Measurements from ENCODE around the gene TPBG. TPM values are rescaled to one million over a fixed set of nuclear protein-coding genes. Genes with fewer than 3 reads are reported as not detected.

The TPBG gene
- total and polyA plus RNA-seq, 2 donors from 2014 or later: 5.8 to 30.8 TPM

DNA sequence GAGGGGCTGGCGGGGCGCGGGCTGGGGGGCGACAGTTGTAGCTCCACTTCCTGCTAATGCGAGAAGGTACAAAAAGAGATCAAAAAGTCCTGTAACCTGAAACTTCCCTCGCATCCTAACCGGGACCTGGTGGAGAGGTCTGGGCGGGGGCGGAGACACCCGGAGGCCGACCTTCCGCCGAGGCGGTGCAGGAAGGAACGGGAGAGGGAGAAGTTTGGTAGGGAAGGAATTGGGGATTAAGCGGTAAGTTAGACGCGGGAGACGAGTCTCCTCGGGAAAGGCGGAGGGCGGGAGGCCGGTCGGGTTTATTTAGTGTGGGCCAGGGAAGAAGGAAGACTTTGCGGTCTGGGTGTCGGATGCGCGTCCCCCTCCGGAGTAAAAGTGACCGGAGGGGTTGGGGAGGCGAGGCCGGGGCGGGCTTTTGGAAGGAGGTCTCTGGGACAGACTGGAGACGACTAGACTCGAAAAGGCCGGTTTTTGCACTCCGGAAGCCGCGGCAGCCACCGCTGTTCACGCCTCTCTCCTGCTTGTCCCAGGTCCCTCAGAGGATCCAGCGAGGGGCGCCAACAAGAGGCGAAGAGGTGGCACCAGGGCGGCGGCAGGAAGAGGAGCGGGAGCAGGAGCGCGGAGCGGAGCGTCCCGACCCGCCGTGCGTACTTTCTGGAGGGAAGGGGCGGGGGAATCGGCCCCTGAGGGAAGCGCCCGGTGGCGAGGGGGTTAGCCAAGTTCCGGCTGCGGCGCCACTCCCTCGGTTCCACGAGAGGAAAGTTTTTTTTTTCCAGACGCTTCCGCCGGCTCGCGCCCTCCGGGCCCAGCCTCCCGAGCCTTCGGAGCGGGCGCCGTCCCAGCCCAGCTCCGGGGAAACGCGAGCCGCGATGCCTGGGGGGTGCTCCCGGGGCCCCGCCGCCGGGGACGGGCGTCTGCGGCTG lies 734 bp downstream of the TPBG start:
- TF ChIP-seq, protein P1, sequence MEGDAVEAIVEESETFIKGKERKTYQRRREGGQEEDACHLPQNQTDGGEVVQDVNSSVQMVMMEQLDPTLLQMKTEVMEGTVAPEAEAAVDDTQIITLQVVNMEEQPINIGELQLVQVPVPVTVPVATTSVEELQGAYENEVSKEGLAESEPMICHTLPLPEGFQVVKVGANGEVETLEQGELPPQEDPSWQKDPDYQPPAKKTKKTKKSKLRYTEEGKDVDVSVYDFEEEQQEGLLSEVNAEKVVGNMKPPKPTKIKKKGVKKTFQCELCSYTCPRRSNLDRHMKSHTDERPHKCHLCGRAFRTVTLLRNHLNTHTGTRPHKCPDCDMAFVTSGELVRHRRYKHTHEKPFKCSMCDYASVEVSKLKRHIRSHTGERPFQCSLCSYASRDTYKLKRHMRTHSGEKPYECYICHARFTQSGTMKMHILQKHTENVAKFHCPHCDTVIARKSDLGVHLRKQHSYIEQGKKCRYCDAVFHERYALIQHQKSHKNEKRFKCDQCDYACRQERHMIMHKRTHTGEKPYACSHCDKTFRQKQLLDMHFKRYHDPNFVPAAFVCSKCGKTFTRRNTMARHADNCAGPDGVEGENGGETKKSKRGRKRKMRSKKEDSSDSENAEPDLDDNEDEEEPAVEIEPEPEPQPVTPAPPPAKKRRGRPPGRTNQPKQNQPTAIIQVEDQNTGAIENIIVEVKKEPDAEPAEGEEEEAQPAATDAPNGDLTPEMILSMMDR (IDR thresholded peaks at IDR 0.05; ENCODE audit: borderline replicate concordance, extremely low read depth, insufficient read depth): no peak
- no peaks in the 10 kb centered on the region for H3K36me3 ChIP-seq (ENCODE audit: control insufficient read depth in 2 of 3, insufficient read depth in 3 of 3, low read length in 3 of 3)
- peak overlapping the region; percentile 62 to 79 (median 76) for H3K4me3 ChIP-seq (ENCODE audit: low read length in 3 of 3)
- H3K27me3 ChIP-seq (ENCODE audit: control insufficient read depth, insufficient read depth, low read length): no peaks in the 10 kb centered on the region
- peak; percentile 72 to 88 (median 79) for DNase-seq
- intact Hi-C loops (cut with DNase I): no loop called here
- H3K9ac ChIP-seq (ENCODE audit: low read length in 3 of 3): peak overlapping the region; percentile 51 to 72 (median 70)
- peaks cover 0 to 7% (median 0%) of the 10 kb centered on the region in 3 donors for H3K4me1 ChIP-seq (ENCODE audit: control insufficient read depth in 2 of 3, insufficient read depth in 2 of 3, low read depth in 1 of 3, low read length in 3 of 3)
- no peak for FAIRE-seq
- peak overlapping the region in 1 of 2 donors; percentile 75 for H3K27ac ChIP-seq (ENCODE audit: low read depth in 2 of 2, low read length in 2 of 2)
- no peaks in the 10 kb centered on the region for H3K9me3 ChIP-seq (ENCODE audit: control insufficient read depth in 2 of 3, insufficient read depth in 1 of 3, low read length in 3 of 3)

DNA sequence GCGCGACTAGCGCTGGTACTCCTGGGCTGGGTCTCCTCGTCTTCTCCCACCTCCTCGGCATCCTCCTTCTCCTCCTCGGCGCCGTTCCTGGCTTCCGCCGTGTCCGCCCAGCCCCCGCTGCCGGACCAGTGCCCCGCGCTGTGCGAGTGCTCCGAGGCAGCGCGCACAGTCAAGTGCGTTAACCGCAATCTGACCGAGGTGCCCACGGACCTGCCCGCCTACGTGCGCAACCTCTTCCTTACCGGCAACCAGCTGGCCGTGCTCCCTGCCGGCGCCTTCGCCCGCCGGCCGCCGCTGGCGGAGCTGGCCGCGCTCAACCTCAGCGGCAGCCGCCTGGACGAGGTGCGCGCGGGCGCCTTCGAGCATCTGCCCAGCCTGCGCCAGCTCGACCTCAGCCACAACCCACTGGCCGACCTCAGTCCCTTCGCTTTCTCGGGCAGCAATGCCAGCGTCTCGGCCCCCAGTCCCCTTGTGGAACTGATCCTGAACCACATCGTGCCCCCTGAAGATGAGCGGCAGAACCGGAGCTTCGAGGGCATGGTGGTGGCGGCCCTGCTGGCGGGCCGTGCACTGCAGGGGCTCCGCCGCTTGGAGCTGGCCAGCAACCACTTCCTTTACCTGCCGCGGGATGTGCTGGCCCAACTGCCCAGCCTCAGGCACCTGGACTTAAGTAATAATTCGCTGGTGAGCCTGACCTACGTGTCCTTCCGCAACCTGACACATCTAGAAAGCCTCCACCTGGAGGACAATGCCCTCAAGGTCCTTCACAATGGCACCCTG lies 1.6 kb downstream of the TPBG start:
- H3K27ac ChIP-seq (ENCODE audit: low read depth in 2 of 2, low read length in 2 of 2): no peak overlapping the region
- H3K9me3 ChIP-seq (ENCODE audit: control insufficient read depth in 2 of 3, insufficient read depth in 1 of 3, low read length in 3 of 3): no peaks in the 10 kb centered on the region
- H3K9ac ChIP-seq (ENCODE audit: low read length in 3 of 3): no peak overlapping the region
- FAIRE-seq (no peak), DNase-seq (peak; percentile 50 to 82 (median 61))
- intact Hi-C loops (cut with DNase I): no loop called here
- peaks cover 0 to 7% (median 0%) of the 10 kb centered on the region in 3 donors for H3K4me1 ChIP-seq (ENCODE audit: control insufficient read depth in 2 of 3, insufficient read depth in 2 of 3, low read depth in 1 of 3, low read length in 3 of 3)
- TF ChIP-seq, protein P1 (IDR thresholded peaks at IDR 0.05; ENCODE audit: borderline replicate concordance, extremely low read depth, insufficient read depth): no peak
- H3K36me3 ChIP-seq (ENCODE audit: control insufficient read depth in 2 of 3, insufficient read depth in 3 of 3, low read length in 3 of 3): no peaks in the 10 kb centered on the region
- peak overlapping the region; percentile 62 to 79 (median 76) for H3K4me3 ChIP-seq (ENCODE audit: low read length in 3 of 3)
- H3K27me3 ChIP-seq (ENCODE audit: control insufficient read depth, insufficient read depth, low read length): no peaks in the 10 kb centered on the region

DNA sequence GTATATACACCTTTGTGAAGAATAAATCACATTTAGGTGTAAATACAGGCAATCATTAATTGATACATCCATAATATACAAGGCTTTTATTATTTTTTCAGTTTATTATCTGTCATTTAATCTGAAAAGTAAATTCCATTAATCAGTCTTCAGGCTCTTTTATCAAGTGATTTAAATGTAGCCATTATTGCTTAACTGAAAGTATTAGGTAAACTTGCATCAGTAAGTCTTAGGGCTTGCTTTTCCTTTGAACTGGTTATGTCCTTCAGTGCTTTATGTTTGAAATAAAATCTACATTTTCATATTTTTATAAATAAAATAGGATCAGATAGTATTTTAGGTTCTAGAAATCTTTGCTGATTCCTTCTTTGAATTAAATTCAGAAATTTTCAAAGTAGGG lies 4.1 kb downstream of the TPBG start:
- H3K9ac ChIP-seq (ENCODE audit: low read length in 3 of 3): no peak overlapping the region
- intact Hi-C loops (cut with DNase I): no loop called here

More for the DNA sequence above, 4.1 kb downstream of the TPBG start:
- FAIRE-seq (no peak), DNase-seq (no peak)
- H3K9me3 ChIP-seq (ENCODE audit: control insufficient read depth in 2 of 3, insufficient read depth in 1 of 3, low read length in 3 of 3): no peaks in the 10 kb centered on the region
- no peak overlapping the region for H3K27ac ChIP-seq (ENCODE audit: low read depth in 2 of 2, low read length in 2 of 2)
- TF ChIP-seq, protein P1 (IDR thresholded peaks at IDR 0.05; ENCODE audit: borderline replicate concordance, extremely low read depth, insufficient read depth): no peak
- H3K36me3 ChIP-seq (ENCODE audit: control insufficient read depth in 2 of 3, insufficient read depth in 3 of 3, low read length in 3 of 3): no peaks in the 10 kb centered on the region
- H3K27me3 ChIP-seq (ENCODE audit: control insufficient read depth, insufficient read depth, low read length): no peaks in the 10 kb centered on the region
- peaks cover 0 to 7% (median 0%) of the 10 kb centered on the region in 3 donors for H3K4me1 ChIP-seq (ENCODE audit: control insufficient read depth in 2 of 3, insufficient read depth in 2 of 3, low read depth in 1 of 3, low read length in 3 of 3)
- H3K4me3 ChIP-seq (ENCODE audit: low read length in 3 of 3): no peak overlapping the region

Measured in kidney (tissue), 14 donors.